GM18502 (cell line): Measurements from ENCODE around the gene SEMA4B.

Experiments used
- ATAC-seq: cut with Tn5 transposase; IDR thresholded peaks from one replicate; pipeline ENCODE4 v1.9.1; 2021; ENCODE audit warnings: mild to moderate bottlenecking; ENCODE audit not compliant: unreplicated experiment, poor library complexity

The SEMA4B gene

DNA sequence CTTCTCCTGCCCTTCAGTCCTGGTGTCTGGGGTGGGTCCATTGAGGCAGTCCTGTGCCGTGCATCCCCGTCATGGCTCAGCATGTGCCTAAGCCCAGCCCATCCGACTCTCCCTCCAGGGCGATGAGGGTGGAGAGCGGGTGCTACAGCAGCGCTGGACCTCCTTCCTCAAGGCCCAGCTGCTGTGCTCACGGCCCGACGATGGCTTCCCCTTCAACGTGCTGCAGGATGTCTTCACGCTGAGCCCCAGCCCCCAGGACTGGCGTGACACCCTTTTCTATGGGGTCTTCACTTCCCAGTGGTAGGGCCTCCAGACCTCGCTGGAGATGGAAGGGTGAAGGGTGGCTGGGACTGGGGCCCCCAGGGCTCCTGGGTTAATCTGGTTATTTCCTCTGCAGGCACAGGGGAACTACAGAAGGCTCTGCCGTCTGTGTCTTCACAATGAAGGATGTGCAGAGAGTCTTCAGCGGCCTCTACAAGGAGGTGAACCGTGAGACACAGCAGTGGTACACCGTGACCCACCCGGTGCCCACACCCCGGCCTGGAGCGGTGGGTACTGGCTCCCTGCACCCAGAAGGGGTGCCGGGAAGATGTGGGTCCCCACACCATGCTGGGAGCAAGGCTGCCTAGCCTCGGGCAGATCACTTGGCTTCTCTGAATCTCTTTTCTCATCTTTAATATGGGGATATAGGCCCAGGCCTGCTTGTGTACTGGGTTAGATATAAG is 22.5 kb downstream of the SEMA4B start:
- no peak for ATAC-seq

DNA sequence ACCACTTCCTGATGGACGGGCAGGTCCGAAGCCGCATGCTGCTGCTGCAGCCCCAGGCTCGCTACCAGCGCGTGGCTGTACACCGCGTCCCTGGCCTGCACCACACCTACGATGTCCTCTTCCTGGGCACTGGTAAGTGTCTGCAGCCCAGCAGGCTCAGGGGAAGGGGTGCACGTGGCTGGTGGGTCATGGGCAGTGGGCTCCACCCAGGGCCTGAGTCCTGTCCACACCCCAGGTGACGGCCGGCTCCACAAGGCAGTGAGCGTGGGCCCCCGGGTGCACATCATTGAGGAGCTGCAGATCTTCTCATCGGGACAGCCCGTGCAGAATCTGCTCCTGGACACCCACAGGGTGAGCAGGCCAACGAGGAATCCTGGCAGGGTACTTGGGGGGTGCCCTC is 23.9 kb downstream of the SEMA4B start:
- no peak for ATAC-seq

DNA sequence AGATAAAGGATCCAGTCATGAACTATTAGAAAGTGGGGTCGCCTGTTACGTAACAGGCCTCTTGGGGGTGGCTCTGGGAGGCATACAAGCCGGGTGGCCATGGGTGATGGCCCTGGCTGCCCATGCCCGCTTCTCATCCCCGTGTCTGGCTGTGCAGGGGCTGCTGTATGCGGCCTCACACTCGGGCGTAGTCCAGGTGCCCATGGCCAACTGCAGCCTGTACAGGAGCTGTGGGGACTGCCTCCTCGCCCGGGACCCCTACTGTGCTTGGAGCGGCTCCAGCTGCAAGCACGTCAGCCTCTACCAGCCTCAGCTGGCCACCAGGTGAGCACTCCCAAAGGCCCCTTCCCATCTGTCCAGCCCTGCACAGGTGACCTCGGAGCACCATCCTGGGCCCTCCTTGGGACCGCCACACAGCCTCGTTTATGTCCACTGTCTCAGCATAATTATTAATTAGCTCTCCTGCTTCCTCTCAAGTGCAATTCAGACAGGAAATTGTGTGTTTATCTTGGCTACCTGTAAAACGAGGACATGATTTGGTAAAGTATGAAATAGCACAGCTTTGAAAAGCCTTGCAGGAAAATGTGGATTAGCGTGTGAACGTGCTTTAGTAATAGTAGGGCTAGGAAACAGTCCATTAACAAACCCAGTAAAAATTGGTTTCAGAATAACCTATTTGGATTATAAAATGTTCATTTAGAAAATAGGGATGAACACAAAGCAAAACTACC is 24.5 kb downstream of the SEMA4B start:
- ATAC-seq = no peak

DNA sequence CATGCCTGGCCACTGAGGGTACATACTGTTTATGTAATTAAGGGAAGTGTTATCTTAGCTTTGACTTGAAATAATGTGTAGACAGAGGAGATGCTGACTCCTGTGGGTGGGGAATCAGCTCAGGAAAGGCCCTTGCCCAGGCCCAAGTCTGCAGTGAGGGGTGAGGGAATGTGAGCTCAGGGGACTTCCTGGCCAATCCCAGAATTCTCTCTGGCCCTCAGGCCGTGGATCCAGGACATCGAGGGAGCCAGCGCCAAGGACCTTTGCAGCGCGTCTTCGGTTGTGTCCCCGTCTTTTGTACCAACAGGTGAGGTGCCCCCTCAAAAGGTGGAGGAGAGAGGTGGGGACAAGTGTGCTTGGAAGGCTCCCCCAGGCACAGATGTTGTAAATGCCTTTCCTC is 26.2 kb downstream of the SEMA4B start:
- no peak for ATAC-seq

DNA sequence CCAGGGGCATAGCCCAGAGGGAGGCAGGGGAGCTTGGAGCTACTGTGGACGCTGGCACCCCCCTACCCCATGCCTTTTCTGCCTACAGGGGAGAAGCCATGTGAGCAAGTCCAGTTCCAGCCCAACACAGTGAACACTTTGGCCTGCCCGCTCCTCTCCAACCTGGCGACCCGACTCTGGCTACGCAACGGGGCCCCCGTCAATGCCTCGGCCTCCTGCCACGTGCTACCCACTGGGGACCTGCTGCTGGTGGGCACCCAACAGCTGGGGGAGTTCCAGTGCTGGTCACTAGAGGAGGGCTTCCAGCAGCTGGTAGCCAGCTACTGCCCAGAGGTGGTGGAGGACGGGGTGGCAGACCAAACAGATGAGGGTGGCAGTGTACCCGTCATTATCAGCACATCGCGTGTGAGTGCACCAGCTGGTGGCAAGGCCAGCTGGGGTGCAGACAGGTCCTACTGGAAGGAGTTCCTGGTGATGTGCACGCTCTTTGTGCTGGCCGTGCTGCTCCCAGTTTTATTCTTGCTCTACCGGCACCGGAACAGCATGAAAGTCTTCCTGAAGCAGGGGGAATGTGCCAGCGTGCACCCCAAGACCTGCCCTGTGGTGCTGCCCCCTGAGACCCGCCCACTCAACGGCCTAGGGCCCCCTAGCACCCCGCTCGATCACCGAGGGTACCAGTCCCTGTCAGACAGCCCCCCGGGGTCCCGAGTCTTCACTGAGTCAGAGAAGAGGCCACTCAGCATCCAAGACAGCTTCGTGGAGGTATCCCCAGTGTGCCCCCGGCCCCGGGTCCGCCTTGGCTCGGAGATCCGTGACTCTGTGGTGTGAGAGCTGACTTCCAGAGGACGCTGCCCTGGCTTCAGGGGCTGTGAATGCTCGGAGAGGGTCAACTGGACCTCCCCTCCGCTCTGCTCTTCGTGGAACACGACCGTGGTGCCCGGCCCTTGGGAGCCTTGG is 27.0 kb downstream of the SEMA4B start:
- no peak for ATAC-seq

DNA sequence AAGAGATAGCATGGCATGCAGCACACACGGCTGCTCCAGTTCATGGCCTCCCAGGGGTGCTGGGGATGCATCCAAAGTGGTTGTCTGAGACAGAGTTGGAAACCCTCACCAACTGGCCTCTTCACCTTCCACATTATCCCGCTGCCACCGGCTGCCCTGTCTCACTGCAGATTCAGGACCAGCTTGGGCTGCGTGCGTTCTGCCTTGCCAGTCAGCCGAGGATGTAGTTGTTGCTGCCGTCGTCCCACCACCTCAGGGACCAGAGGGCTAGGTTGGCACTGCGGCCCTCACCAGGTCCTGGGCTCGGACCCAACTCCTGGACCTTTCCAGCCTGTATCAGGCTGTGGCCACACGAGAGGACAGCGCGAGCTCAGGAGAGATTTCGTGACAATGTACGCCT is 27.8 kb downstream of the SEMA4B start:
- no peak for ATAC-seq

DNA sequence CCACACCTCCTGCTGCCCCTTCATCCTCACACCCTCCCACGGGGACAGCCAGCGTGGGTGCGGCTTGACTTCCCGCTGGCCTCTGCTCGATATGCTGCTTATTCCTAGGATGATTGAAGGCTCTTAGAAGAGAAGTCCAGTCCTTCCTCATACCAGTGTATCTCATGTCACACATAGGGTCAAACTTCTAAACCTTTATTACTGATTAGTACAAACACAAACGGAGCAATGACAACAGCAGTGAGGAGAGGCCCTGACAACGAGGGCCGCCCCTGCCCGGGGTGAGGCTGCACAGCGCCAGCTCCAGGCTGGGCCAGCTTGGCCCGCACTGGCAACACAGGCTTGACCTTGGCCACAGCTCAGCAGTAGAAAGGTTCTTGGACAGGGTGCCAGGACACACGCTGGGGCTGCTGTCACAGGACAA is 29.0 kb downstream of the SEMA4B start:
- ATAC-seq = no peak

DNA sequence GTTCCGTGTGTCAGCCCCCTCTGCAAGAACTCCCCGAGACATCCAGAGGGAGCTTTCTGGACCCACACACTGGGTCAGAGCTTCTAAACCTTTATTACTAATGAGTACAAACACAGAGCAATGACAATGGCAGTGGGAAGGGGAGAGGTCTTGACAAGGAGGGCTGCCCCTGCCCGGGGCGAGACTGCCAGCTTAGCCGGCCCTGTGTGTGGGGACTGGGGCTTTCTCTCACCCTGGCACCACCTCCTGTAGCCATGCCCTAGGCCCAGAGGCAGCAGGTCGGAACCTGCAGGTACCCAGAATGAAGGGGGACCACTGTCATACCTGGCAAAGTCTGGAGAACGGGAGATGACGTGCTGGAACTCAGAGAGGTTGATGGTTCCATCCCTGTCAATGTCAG is 29.5 kb downstream of the SEMA4B start:
- ATAC-seq = no peak

DNA sequence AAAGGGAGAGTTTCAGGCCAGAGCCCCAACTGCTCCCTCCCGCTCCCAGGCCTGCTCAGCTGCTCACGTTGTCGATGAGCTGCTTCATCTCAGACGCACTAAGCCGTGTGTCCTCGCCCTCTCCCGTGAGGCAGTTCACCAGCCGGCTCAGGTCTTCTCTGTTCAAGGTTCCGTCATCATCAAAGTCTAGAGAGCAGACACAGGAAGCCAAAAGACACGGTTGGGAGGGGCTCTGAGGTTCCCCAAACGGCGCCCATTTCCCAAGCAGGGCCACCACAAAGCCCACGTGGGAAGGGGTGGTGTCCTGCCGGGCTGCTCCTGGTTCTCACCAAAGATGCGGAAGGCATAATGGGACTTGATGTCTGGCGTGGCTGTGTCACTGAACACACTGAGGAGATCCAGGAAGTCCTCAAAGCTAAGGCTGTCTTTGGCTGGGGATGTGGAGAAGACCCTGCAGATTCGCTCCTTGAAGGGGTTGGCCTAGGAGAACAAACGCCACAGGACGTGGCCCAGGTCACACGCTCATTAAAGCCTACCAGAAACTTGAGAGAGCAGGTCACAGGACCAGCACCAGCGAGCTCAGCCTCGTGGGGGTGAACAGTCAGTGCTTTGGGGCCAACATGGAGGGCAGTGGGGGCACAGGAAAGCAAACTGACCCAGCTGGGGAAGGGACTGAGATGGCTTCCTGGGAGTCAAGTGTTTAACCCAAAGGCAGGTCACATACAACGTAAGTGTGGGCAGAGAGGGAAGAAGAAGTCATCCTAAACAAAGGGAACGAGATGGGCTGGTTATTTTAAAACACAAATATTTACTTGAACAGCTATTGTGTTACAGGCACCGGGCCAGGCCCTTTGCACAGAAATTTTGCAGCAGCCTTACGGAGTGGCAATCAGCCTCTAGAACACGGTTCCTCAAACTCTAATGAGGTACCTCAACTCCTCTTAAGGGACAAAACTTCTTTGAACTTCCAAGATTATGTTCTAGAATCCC is 30.2 kb downstream of the SEMA4B start:
- peak; percentile 25 for ATAC-seq

DNA sequence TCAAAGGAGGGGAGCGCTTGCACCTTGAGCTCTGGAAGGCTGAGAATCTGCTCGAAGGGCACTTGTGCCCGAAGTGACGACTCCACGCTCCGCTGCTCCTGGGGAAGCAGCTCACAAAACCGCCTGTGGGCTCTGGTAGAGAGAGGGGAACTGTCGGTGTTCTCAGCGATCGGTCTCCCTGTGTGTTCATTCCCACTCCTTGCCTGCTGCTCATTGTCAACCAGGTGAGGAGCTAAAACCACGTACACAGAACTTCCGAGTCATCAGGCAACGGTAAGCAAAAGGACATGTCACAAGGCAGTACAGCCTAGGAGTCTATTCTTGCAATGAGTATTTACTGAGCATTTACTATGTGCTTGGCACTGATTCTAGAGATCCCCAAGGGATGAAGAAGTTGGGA is 31.1 kb downstream of the SEMA4B start:
- ATAC-seq = no peak

DNA sequence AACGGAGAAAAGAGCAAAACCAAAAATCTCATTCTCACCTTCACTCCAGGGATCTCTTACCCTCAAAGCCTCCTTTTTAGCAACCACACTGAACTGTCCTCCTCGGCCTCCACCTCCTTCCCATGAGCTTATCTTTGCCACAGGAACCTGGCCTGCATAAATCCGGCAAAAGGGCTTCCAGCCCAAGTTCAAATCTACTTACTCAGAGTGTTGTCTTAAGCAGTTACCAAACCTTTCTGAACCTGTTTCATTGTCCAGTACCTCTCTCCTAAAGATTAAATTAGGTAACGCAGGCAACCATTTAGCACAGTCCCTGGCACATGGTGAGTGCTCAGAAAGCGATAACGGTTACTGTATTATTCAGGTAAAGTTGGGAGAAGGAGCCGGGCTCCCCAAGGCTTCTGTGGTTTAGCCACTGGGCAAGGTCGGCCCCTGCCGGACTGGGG is 31.8 kb downstream of the SEMA4B start:
- no peak for ATAC-seq

DNA sequence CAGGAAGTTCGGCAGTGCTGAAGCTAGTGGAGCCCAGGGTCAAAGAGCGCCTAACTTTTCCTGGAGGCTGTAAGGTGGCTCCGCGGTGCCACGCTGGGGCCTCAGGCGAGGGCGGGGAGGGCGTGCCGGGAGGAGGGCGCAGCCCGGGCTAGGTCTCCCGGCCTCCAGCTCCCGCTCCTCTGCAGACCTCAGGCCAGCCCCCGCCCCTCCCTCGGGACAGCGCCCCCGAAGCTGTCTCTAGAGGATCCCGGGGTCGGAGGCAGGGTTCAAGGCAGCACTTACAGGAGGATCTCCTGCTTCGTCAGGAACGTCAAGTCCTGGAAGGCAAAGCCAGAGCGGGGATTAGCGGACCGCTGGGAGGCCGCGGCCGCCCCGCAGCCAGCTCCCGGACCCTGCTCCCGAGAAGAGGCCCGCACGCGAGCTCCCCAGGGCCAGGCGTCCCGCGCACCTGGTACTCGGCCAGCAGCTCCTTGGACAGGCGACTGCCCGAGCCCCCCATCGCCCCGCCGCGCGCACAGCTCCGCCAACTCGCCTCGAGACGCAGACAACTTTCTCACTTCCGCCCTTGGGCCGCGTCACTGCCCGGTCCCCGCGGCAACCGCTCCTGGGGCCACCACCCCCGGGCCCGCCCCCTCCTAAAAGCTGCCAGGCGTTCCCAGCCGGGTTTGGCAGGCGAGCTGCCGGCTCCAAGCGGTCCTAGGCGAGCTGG is 32.4 kb downstream of the SEMA4B start, which contains the start of gene CIB1:
CIB1 (minus strand) TSS at position 555 of the 709 bp plus-strand sequence; CDS start at position 499, 56 bp downstream.
- peak; percentile 87 for ATAC-seq

DNA sequence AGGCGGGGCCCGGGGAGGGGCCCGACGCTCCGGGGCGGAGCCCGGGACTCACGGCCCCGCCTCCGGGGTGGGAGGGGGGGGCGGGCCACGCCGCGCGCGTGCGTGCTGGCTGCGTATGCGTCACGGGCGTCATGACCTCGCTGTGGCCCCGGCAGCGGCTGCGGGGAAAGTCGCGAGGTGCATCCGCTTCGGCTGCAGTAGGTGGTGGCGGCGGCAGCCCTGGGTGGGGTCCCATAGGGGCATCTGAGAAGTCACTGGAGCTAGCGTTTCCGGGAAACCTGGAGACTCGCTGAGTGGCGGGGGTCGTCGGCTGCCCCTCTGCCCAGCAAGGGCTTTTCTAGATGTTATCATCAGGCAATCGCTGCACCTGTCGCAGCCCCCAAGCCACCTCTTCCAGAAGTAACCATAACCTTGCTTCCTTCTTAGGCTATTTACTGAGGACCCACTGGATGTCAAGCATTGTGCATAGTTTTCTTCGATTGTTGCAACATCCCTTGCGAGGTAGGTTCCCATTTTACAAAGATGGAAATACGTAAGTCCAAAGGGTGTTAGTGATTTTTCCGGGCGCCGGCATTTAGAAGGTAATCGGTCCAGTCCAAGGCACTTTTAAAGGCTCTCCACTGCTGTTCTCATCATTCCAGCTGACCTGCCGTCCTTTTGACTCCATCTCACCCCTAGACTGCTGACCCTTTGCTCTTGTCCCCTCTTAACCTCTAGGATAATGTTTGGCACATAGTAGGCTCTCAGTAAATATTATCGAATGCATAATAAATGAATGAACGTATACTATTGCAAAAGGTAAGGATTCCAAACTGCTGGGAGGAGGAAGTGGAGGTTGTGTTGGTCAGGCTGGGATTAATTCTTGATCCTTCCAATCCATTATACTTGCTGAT is 33.2 kb downstream of the SEMA4B start, which contains the start of gene GDPGP1:
GDPGP1 (plus strand) TSS at position 114 of the 893 bp plus-strand sequence. CDS start 6,700 bp downstream, outside the sequence.
- ATAC-seq = peak; percentile 68

DNA sequence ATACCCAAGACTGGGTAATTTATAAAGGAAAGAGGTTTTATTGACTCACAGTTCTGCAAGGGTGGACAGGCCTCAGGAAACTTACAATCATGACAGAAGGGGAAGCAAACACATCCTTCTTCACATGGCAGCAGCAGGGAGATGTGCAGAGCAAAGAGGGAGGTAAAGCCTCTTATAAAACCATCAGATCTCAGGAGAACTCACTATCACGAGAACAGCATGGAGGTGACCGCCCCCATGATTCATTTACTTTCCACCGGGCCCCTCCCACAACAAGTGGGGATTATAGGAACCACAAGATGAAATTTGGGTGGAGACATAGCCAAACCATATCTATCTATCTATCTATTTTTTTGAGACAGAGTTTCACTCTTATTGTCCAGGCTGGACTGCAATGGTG is 38.2 kb downstream of the SEMA4B start:
- no peak for ATAC-seq

DNA sequence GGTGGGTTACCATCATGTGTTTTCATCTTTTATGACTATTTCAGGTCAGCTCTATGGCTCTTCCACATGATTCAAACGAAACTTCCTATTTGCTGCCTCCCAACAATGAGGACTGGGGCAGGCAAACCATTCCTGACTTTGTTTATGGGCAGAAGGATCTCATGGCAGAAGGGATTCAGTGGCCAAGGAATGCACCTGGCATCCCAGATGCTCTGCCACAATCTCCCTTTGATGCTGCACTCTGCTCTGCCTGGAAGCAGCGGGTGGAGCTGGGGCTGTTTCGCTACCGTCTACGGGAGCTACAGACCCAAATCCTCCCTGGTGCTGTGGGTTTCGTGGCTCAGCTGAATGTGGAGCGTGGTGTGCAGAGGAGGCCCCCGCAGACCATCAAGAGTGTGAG is 39.7 kb downstream of the SEMA4B start:
- no peak for ATAC-seq

DNA sequence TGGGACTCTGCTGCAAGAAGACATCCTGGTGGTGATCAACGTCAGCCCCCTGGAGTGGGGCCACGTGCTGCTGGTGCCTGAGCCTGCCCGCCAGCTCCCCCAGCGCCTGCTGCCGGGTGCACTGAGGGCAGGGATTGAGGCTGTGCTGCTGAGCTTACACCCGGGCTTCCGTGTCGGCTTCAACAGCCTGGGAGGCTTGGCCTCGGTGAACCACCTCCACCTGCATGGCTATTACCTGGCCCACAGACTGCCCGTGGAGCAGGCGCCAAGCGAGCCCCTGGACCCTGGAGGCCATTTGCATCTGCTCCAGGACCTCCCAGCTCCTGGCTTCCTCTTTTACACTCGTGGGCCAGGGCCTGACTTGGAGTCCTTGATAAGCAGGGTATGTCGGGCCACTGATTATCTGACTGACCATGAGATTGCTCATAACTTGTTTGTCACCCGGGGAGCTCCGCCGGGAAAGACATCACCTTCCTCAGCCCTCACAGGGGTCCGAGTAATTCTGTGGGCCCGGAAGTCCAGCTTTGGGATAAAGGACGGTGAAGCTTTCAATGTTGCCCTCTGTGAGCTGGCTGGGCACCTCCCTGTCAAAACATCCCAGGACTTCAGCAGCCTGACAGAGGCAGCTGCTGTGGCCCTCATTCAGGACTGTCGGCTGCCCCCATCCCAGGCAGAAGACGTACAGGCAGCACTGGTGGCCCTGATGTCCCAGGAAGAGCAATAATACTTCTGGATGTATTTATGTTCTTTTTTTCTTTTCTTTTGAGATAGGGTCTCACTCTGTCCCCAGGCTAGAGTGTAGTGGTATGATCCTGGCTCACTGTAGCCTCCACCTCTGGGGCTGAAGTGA is 40.4 kb downstream of the SEMA4B start:
- no peak for ATAC-seq
